ENCODE results near the gene UBE2S.
"Not testable (repeated sequence)": the region's sequence is repeated elsewhere in the genome, so short reads cannot be mapped to it uniquely, and the experiment has no call there.

The UBE2S gene

DNA sequence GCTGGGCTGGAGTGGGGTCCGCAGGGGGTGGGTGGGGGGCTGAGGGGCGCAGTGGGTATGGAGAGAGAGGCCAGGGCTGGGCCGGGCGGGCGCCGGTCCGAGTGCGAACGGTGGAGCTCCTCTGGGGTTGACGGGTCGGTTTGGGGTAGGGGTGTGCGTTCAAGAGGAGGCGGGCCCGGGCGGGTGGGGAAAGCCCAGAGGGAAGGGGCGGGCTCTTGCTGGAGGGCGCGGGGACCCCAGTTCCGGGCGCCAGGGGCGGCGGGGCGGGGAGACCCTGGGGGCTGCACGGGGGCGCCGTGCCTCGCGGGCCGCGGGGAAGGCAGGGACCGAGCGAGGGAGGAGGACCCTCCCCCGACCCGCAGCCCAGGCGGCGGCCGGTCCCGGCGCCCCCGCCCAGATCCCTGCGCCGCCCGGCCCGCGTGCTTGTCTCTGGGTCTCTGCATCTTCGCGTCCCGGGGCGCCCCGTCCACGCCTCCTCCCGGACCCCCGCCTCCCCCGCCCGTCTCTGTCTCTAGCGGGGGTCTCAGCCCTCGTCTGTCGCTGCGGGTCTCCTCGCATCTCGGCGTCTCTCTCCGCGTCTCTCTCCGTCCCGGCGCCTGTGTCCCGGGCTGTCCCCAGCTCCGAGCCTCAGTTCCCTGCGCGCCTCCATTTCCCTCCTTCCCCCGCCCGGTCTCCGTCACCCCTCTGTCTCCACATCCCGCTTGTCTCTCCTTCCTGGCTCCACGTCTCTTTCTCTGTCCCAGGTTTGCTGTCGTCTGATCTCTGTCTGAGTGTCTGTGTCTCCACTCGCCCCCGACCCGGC lies 43.8 kb upstream of the UBE2S start:
- Histone ChIP-seq H3K9me2 (replicated peaks; ENCODE audit: low read depth, low read length) (no peaks in the 10 kb centered on the region), H3F3A (ENCODE audit: low read depth) (no peaks in the 10 kb centered on the region), H3K4me3 (ENCODE audit: low read length, poor library complexity, severe bottlenecking) (no peak overlapping the region), H3K36me3 (ENCODE audit: insufficient read depth, low read length) (no peaks in the 10 kb centered on the region), H3K4me2 (ENCODE audit: low read depth, low read length, poor library complexity, severe bottlenecking) (no peak overlapping the region), H4K20me1 (ENCODE audit: insufficient read depth, low read length, poor library complexity, severe bottlenecking) (no peaks in the 10 kb centered on the region), H3K27me3 (ENCODE audit: insufficient read depth, low read length, poor library complexity, severe bottlenecking) (no peaks in the 10 kb centered on the region), H2AFZ (ENCODE audit: low read length) (no peak overlapping the region), H3K4me1 (ENCODE audit: insufficient read depth, low read length, poor library complexity, severe bottlenecking) (no peaks in the 10 kb centered on the region), H3K9me3 (ENCODE audit: insufficient read depth, low read depth, low read length) (no peaks in the 10 kb centered on the region), H3K9ac (ENCODE audit: low read depth, low read length, poor library complexity, severe bottlenecking) (no peak overlapping the region), H3K79me2 (ENCODE audit: insufficient read depth, low read length) (no peaks in the 10 kb centered on the region)
- no peak for TF ChIP-seq EZH2phosphoT487 (IDR thresholded peaks at IDR 0.05; ENCODE audit: borderline replicate concordance)
- TF ChIP-seq, protein P1, sequence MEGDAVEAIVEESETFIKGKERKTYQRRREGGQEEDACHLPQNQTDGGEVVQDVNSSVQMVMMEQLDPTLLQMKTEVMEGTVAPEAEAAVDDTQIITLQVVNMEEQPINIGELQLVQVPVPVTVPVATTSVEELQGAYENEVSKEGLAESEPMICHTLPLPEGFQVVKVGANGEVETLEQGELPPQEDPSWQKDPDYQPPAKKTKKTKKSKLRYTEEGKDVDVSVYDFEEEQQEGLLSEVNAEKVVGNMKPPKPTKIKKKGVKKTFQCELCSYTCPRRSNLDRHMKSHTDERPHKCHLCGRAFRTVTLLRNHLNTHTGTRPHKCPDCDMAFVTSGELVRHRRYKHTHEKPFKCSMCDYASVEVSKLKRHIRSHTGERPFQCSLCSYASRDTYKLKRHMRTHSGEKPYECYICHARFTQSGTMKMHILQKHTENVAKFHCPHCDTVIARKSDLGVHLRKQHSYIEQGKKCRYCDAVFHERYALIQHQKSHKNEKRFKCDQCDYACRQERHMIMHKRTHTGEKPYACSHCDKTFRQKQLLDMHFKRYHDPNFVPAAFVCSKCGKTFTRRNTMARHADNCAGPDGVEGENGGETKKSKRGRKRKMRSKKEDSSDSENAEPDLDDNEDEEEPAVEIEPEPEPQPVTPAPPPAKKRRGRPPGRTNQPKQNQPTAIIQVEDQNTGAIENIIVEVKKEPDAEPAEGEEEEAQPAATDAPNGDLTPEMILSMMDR (conservative IDR thresholded peaks at IDR 0.05; ENCODE audit: low read length): no peak

DNA sequence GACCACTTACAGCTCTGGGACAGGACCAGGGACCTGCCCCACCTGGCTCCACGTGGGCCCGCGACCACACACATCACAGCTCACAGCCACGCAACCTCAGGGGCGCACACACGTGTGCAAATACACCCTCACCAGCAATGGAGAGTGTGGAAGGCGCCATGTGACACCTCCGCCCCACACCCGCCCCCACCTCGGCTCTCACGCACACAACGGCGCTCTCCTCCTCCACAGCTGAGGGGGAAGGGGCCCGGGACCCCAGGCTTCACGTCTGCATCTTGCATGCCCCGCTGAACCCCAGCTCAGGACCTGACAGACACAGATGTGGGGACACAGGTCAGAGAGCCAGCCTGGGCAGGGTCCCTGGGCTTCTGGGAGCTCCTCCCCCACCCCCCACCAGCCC lies 41.9 kb upstream of the UBE2S start:
- Histone ChIP-seq H3F3A (ENCODE audit: low read depth) (no peaks in the 10 kb centered on the region), H4K20me1 (ENCODE audit: insufficient read depth, low read length, poor library complexity, severe bottlenecking) (no peaks in the 10 kb centered on the region), H3K36me3 (ENCODE audit: insufficient read depth, low read length) (no peaks in the 10 kb centered on the region), H3K4me1 (ENCODE audit: insufficient read depth, low read length, poor library complexity, severe bottlenecking) (no peaks in the 10 kb centered on the region), H3K79me2 (ENCODE audit: insufficient read depth, low read length) (no peaks in the 10 kb centered on the region), H3K9me3 (ENCODE audit: insufficient read depth, low read depth, low read length) (no peaks in the 10 kb centered on the region), H3K9ac (ENCODE audit: low read depth, low read length, poor library complexity, severe bottlenecking) (no peak overlapping the region), H2AFZ (ENCODE audit: low read length) (no peak overlapping the region), H3K27me3 (ENCODE audit: insufficient read depth, low read length, poor library complexity, severe bottlenecking) (no peaks in the 10 kb centered on the region), H3K4me3 (ENCODE audit: low read length, poor library complexity, severe bottlenecking) (no peak overlapping the region), H3K4me2 (ENCODE audit: low read depth, low read length, poor library complexity, severe bottlenecking) (no peak overlapping the region), H3K9me2 (replicated peaks; ENCODE audit: low read depth, low read length) (no peaks in the 10 kb centered on the region)
- TF ChIP-seq, protein P1 (conservative IDR thresholded peaks at IDR 0.05; ENCODE audit: low read length): no peak
- no peak for TF ChIP-seq EZH2phosphoT487 (IDR thresholded peaks at IDR 0.05; ENCODE audit: borderline replicate concordance)

DNA sequence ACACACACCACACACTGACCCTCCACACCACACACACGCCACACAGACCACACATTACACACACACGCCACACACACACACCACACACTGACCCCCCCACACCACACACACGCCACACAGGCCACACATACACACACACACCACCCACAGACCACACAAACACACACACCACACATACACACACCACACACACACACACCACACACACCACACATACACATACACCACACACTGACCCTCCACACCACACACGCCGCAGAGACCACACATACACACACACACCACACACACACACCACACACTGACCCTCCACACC lies 40.5 kb upstream of the UBE2S start:
- H3K9ac ChIP-seq (ENCODE audit: low read depth, low read length, poor library complexity, severe bottlenecking); H3K9me3 ChIP-seq (ENCODE audit: insufficient read depth, low read depth, low read length); H3K4me1 ChIP-seq (ENCODE audit: insufficient read depth, low read length, poor library complexity, severe bottlenecking); H2AFZ ChIP-seq (ENCODE audit: low read length); H4K20me1 ChIP-seq (ENCODE audit: insufficient read depth, low read length, poor library complexity, severe bottlenecking); H3K27me3 ChIP-seq (ENCODE audit: insufficient read depth, low read length, poor library complexity, severe bottlenecking); H3K4me2 ChIP-seq (ENCODE audit: low read depth, low read length, poor library complexity, severe bottlenecking); H3F3A ChIP-seq (ENCODE audit: low read depth); H3K9me2 ChIP-seq (replicated peaks; ENCODE audit: low read depth, low read length); H3K36me3 ChIP-seq (ENCODE audit: insufficient read depth, low read length); H3K4me3 ChIP-seq (ENCODE audit: low read length, poor library complexity, severe bottlenecking); H3K79me2 ChIP-seq (ENCODE audit: insufficient read depth, low read length): not testable (repeated sequence)
